HepG2 (cell line): ENCODE data around the gene TMOD2. TPM values are rescaled to one million over a fixed set of nuclear protein-coding genes. Genes with fewer than 3 reads are reported as not detected.

ENCODE experiments used
- ATAC-seq: fragments of 200-7000 bp; cut with Tn5 transposase; 3 replicates; pipeline ENCODE4 v1.9.1; 2020; ENCODE audit warnings: mild to moderate bottlenecking, moderate library complexity
- BruUV-seq: library from RNA; stranded (reverse); fragments of 400-500 nt; replicated peaks from 2 replicates; lab custom pipeline; 2021; lab: Mats Ljungman, UMichigan
- CTCF ChIA-PET: fragments of 300-600 bp; formaldehyde crosslinking; extraction: SDS; loops from one replicate; lab custom pipeline; 2021; ENCODE audit warnings: low total read pairs, inconsistent platforms, low intra/inter-chr PET ratio; lab: Yijun Ruan, JAX
- POLR2A ChIA-PET: fragments of 350-600 bp; sonication (Branson Sonifier 250); formaldehyde crosslinking; loops from one replicate; lab custom pipeline; 2020; ENCODE audit warnings: antibody characterized with exemption, inconsistent platforms; lab: Yijun Ruan, JAX
- DNase-seq: peaks from one replicate; pipeline ENCODE4 v3.0.0-alpha.2; 2015; ENCODE audit warnings: low spot score
- FAIRE-seq: peaks from 3 replicates; lab custom pipeline; 2011; peaks lifted over from hg19 to GRCh38; lab: Jason Lieb, UNC
- H2AFZ ChIP-seq: one replicate; pipeline ENCODE4 v1.6.1; 2011; ENCODE audit warnings: low read length, inconsistent platforms
- H3K27ac ChIP-seq: fragments of 300-600 bp; 3 replicates; pipeline ENCODE4 v1.8.0; 2011; ENCODE audit warnings: mixed run types, mild to moderate bottlenecking, mixed read lengths, low read length, inconsistent platforms; ENCODE audit not compliant: insufficient read depth; ENCODE audit errors: extremely low read length
- H3K27me3 ChIP-seq, 2 experiments: fragments of 200-600 bp in 1 of 2; 2 replicates in 1 of 2; 3 replicates in 1 of 2; pipeline versions ENCODE4 v1.6.0 to v1.8.0; 2011; ENCODE audit warnings: low read length in 2 of 2, mild to moderate bottlenecking in 2 of 2, moderate library complexity in 2 of 2, inconsistent platforms in 1 of 2; ENCODE audit not compliant: insufficient read depth in 2 of 2, control insufficient read depth in 1 of 2
- H3K36me3 ChIP-seq, 2 experiments: fragments of 200-600 bp in 1 of 2; replicated peaks in 1 of 2; 2 replicates in 1 of 2; 3 replicates in 1 of 2; pipeline versions ENCODE4 v1.5.1 to v1.8.0; 2011; ENCODE audit warnings: low read length in 2 of 2, inconsistent platforms in 1 of 2; ENCODE audit not compliant: insufficient read depth in 2 of 2, control insufficient read depth in 1 of 2
- H3K4me1 ChIP-seq: 2 replicates; pipeline ENCODE4 v1.5.1; 2012; ENCODE audit warnings: low read length, inconsistent platforms; ENCODE audit not compliant: insufficient read depth
- H3K4me2 ChIP-seq: 2 replicates; pipeline ENCODE4 v1.6.0; 2011; ENCODE audit warnings: low read depth, low read length, inconsistent platforms
- H3K4me3 ChIP-seq, 3 experiments: fragments of 200-600 bp in 1 of 3; sonication (generic), shearing (Covaris generic) in 1 of 3; replicated peaks in 1 of 3; 2 replicates each; pipeline ENCODE4 v1.5.1; 2011 to 2016; ENCODE audit warnings: low read length in 3 of 3, inconsistent platforms in 2 of 3, low read depth in 2 of 3, mild to moderate bottlenecking in 2 of 3, control low read depth in 1 of 3, mixed read lengths in 1 of 3; ENCODE audit not compliant: insufficient read depth in 1 of 3
- H3K79me2 ChIP-seq: one replicate; pipeline ENCODE4 v1.6.1; 2011; ENCODE audit warnings: low read length, inconsistent platforms; ENCODE audit not compliant: insufficient read depth
- H3K9ac ChIP-seq: 2 replicates; pipeline ENCODE4 v1.6.0; 2011; ENCODE audit warnings: mild to moderate bottlenecking, low read depth, low read length, inconsistent platforms; ENCODE audit not compliant: insufficient read depth
- H3K9me3 ChIP-seq: 2 replicates; pipeline ENCODE4 v1.5.1; 2012; ENCODE audit warnings: mild to moderate bottlenecking, low read length
- H4K20me1 ChIP-seq: 2 replicates; pipeline ENCODE4 v1.6.0; 2011; ENCODE audit warnings: inconsistent platforms, mild to moderate bottlenecking, low read length, moderate library complexity; ENCODE audit not compliant: insufficient read depth
- ELF4 ChIP-seq: sonication (generic); formaldehyde crosslinking; IDR thresholded peaks from 2 replicates; pipeline ENCODE4 v1.5.0; 2020; ENCODE audit warnings: missing genetic modification reagents, mild to moderate bottlenecking, moderate library complexity, borderline replicate concordance
- KDM5A ChIP-seq: fragments of 200-600 bp; sonication (generic); IDR thresholded peaks from 2 replicates; pipeline ENCODE4 v1.7.0; 2018; ENCODE audit warnings: antibody characterized with exemption, mild to moderate bottlenecking, low read length, borderline replicate concordance
- MED8 ChIP-seq: sonication (generic); formaldehyde crosslinking; IDR thresholded peaks from 2 replicates; pipeline ENCODE4 v1.8.1; 2023; ENCODE audit warnings: mild to moderate bottlenecking, missing genetic modification reagents; ENCODE audit not compliant: insufficient replicate concordance
- MIER3 ChIP-seq: IDR thresholded peaks from 2 replicates; pipeline ENCODE4 v1.6.1; 2016; ENCODE audit warnings: missing compliant biosample characterization, borderline replicate concordance
- NBN ChIP-seq: fragments of 450-650 bp; conservative IDR thresholded peaks from 2 replicates; pipeline ENCODE4 v1.6.1; 2017
- NR2F1 ChIP-seq, 2 experiments: fragments of 450-650 bp in 1 of 2; formaldehyde crosslinking in 1 of 2; IDR thresholded peaks; 2 replicates each; pipeline versions ENCODE4 v1.5.0 to v1.6.1; 2016 to 2020; ENCODE audit warnings: mild to moderate bottlenecking in 1 of 2, missing compliant biosample characterization in 1 of 2, missing genetic modification reagents in 1 of 2, moderate library complexity in 1 of 2
- ONECUT2 ChIP-seq: sonication (generic); formaldehyde crosslinking; IDR thresholded peaks from 2 replicates; pipeline ENCODE4 v1.4.0; 2020; ENCODE audit warnings: missing genetic modification reagents
- PHF5A ChIP-seq: IDR thresholded peaks from one replicate; pipeline ENCODE4 v1.6.1; 2018; ENCODE audit warnings: low read depth, missing genetic modification reagents; ENCODE audit not compliant: unreplicated experiment
- SRSF1 ChIP-seq: fragments of 200-400 bp; formaldehyde crosslinking; optimal IDR thresholded peaks from 2 replicates; pipeline ENCODE3; 2017; ENCODE audit warnings: mild to moderate bottlenecking, low read depth, low read length, moderate library complexity
- SRSF4 ChIP-seq: fragments of 200-400 bp; formaldehyde crosslinking; IDR thresholded peaks from one replicate; pipeline ENCODE4 v1.6.1; 2018; ENCODE audit warnings: mild to moderate bottlenecking, low read depth, low read length, moderate library complexity; ENCODE audit not compliant: poor library complexity, severe bottlenecking
- ZNF253 ChIP-seq: sonication (generic); formaldehyde crosslinking; IDR thresholded peaks from 2 replicates; pipeline ENCODE4 v1.8.0; 2022; ENCODE audit warnings: mild to moderate bottlenecking, missing genetic modification reagents, borderline replicate concordance
- ZNF274 ChIP-seq: sonication (generic); formaldehyde crosslinking; IDR thresholded peaks from 2 replicates; pipeline ENCODE4 v1.5.1; 2020; ENCODE audit warnings: mild to moderate bottlenecking, missing genetic modification reagents
- ZNF296 ChIP-seq: sonication (generic); formaldehyde crosslinking; conservative IDR thresholded peaks from 2 replicates; pipeline ENCODE4 v1.5.0; 2020; ENCODE audit warnings: mild to moderate bottlenecking, missing genetic modification reagents
- ZNF441 ChIP-seq: sonication (generic); formaldehyde crosslinking; IDR thresholded peaks from 2 replicates; pipeline ENCODE4 v1.7.0; 2021; ENCODE audit warnings: missing genetic modification reagents, borderline replicate concordance
- ZNF556 ChIP-seq: sonication (generic); formaldehyde crosslinking; IDR thresholded peaks from 2 replicates; pipeline ENCODE4 v1.4.0; 2020; ENCODE audit warnings: mild to moderate bottlenecking, missing genetic modification reagents, borderline replicate concordance
- ZNF572 ChIP-seq: sonication (generic); formaldehyde crosslinking; IDR thresholded peaks from 2 replicates; pipeline ENCODE4 v1.5.1; 2020; ENCODE audit warnings: mild to moderate bottlenecking, missing genetic modification reagents
- ZNF891 ChIP-seq: sonication (generic); formaldehyde crosslinking; IDR thresholded peaks from 2 replicates; pipeline ENCODE4 v1.5.0; 2020; ENCODE audit warnings: mild to moderate bottlenecking, missing genetic modification reagents
- ZSCAN21 ChIP-seq: sonication (generic); formaldehyde crosslinking; IDR thresholded peaks from 2 replicates; pipeline ENCODE4 v1.8.0; 2022; ENCODE audit warnings: mild to moderate bottlenecking, missing genetic modification reagents, moderate library complexity, borderline replicate concordance
- WGBS: methylation state at CpG from one replicate; pipeline ENCODE4 v1.1.6; 2017; ENCODE audit warnings: low lambda C conversion rate; 5-methylcytosine and 5-hydroxymethylcytosine counted together
- in situ Hi-C: cut with HindIII; loops from 2 replicates; pipeline ENCODE4 v1.10.0; 2017; ENCODE audit warnings: low pct_unique_long_range_greater_than_20kb; ENCODE audit not compliant: extremely low pct_ligation_motif_present
- intact Hi-C: fragments of 100-400 bp; cut with micrococcal nuclease; formaldehyde crosslinking; loops from one replicate; pipeline ENCODE4 v1.10.0; 2022; ENCODE audit not compliant: unreplicated experiment
- polyA plus RNA-seq, 8 experiments: library from polyadenylated mRNA; depleted of rRNA in 3 of 8; stranded (reverse) in 7 of 8; unstranded in 1 of 8; fragments of >200 nt; fragmentation: Illumina TruSeq in 4 of 8; extraction: Trizol in 4 of 8; gene quantifications; 2 replicates each; pipeline versions ENCODE4 v1.2.1 to v1.2.3, GENCODE V29; 2011 to 2016; ENCODE audit warnings: low read depth in 4 of 8, missing spikeins in 1 of 8, mixed read lengths in 1 of 8; ENCODE audit not compliant: insufficient read depth in 1 of 8
- total RNA-seq, 5 experiments: library from RNA; depleted of rRNA; stranded (reverse); fragments of >200 nt; fragmentation: Illumina TruSeq; extraction: Trizol; gene quantifications; 2 replicates each; pipeline ENCODE4 v1.2.3, GENCODE V29; 2016; ENCODE audit warnings: low read depth in 1 of 5
- TF ChIP-seq, protein P1 (sequence below): sonication (generic); formaldehyde crosslinking; IDR thresholded peaks from 2 replicates; pipeline ENCODE4 v1.5.0; 2020; ENCODE audit warnings: missing genetic modification reagents
- TF ChIP-seq, protein P2 (sequence below): sonication (generic); formaldehyde crosslinking; IDR thresholded peaks from 2 replicates; pipeline ENCODE4 v1.8.0; 2022; ENCODE audit warnings: missing genetic modification reagents, mild to moderate bottlenecking, borderline replicate concordance

The TMOD2 gene
- total and polyA plus RNA-seq, 2 of the 13 experiments (the other 11 are each of a cell fraction or from before 2014, with no cell fraction given): 0.01 to 0.02 TPM

DNA sequence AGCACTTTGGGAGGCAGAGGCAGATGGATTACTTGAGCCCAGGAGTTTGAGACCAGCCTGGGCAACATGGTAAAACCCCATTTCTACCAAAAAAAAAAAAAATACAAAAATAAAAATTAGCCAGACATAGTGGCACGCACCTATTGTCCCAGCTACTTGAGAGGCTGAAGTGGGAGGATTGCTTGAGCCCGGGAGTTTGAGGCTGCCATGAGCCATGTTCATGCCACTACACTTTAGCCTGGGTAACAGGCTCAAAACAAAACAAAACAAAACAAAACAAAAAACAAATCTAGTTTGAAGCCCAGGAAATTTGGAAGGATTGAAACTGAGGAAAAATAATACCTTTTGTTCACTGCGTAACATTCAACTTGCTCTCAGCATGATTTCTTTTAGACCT is 94.7 kb downstream of the TMOD2 start:
- 96% methylated on average over 3 of the region's 3 CpGs for WGBS
- no TSS peak for BruUV-seq
- peaks cover 41% of the 10 kb centered on the region for H3K4me1 ChIP-seq
- H3K9me3 ChIP-seq: no peaks in the 10 kb centered on the region
- peaks cover 88% of the 10 kb centered on the region for H3K79me2 ChIP-seq
- DNase-seq (no peak), ATAC-seq (no peak), FAIRE-seq (no peak)
- no peak overlapping the region for H2AFZ ChIP-seq
- intact Hi-C loops: no loop called here
- ChIA-PET CTCF (no interaction called here), POLR2A (interaction anchor here (1.2 kb wide), 1 partner anchor 17 kb away, joined by 3 read pairs; the partner anchor contains the start of gene TMOD3)
- in situ Hi-C loops: no loop called here
- H3K27ac ChIP-seq: no peak overlapping the region
- TF ChIP-seq ZNF253 (CRISPR knock-in tag) (no peak), SRSF4 (no peak), ZNF556 (CRISPR knock-in tag) (no peak), ZNF296 (no peak), ELF4 (CRISPR knock-in tag) (no peak), ZSCAN21 (CRISPR knock-in tag) (no peak), ZNF441 (CRISPR knock-in tag) (no peak), ONECUT2 (CRISPR knock-in tag) (no peak), MED8 (CRISPR knock-in tag) (no peak), NR2F1 (CRISPR knock-in tag; IDR thresholded peaks at IDR 0.05) (no peak), SRSF1 (no peak), ZNF572 (CRISPR knock-in tag) (no peak), NBN (no peak), MIER3 (CRISPR knock-in tag) (no peak), ZNF891 (CRISPR knock-in tag) (no peak), PHF5A (CRISPR knock-in tag) (no peak), KDM5A (no peak), ZNF274 (CRISPR knock-in tag) (no peak)
- TF ChIP-seq, protein P1, sequence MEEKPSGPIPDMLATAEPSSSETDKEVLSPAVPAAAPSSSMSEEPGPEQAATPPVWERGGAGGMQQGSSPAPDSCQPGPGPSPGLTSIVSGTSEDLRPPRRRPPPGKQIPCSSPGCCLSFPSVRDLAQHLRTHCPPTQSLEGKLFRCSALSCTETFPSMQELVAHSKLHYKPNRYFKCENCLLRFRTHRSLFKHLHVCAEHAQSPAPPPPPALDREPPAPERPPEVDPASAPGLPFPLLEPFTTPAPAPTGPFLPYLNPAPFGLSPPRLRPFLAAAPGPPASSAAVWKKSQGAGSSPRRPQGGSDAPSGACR (CRISPR knock-in tag): no peak
- TF ChIP-seq, protein P2, sequence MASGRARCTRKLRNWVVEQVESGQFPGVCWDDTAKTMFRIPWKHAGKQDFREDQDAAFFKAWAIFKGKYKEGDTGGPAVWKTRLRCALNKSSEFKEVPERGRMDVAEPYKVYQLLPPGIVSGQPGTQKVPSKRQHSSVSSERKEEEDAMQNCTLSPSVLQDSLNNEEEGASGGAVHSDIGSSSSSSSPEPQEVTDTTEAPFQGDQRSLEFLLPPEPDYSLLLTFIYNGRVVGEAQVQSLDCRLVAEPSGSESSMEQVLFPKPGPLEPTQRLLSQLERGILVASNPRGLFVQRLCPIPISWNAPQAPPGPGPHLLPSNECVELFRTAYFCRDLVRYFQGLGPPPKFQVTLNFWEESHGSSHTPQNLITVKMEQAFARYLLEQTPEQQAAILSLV: no peak
- no peak overlapping the region for H3K4me2 ChIP-seq
- no peaks in the 10 kb centered on the region for H3K36me3 ChIP-seq
- H3K9ac ChIP-seq: no peak overlapping the region
- H3K27me3 ChIP-seq: no peaks in the 10 kb centered on the region
- no peak overlapping the region for H3K4me3 ChIP-seq
- no peaks in the 10 kb centered on the region; the same call in 1 of the 2 replicates for H4K20me1 ChIP-seq
